SU-DHL-6 (cell line): ENCODE data around the gene MED27.

Experiments used
- H2AFZ ChIP-seq: fragments of 200-600 bp; sonication (generic); 2 replicates; pipeline ENCODE4 v1.6.1; 2014; ENCODE audit warnings: low read depth, mild to moderate bottlenecking, moderate library complexity, mixed read lengths, antibody characterized with exemption, low read length; ENCODE audit not compliant: severe bottlenecking
- H3F3A ChIP-seq: fragments of 200-600 bp; shearing (Covaris generic); 2 replicates; pipeline ENCODE4 v1.6.0; 2016; ENCODE audit warnings: antibody characterized with exemption, mild to moderate bottlenecking; ENCODE audit not compliant: insufficient read depth
- H3K27ac ChIP-seq: fragments of 200-600 bp; sonication (generic); 2 replicates; pipeline ENCODE4 v1.5.1; 2016; ENCODE audit warnings: low read depth, mild to moderate bottlenecking, low read length, moderate library complexity, mixed read lengths
- H3K27me3 ChIP-seq: fragments of 200-600 bp; sonication (generic), shearing (Covaris generic); 2 replicates; pipeline ENCODE4 v1.6.0; 2014; ENCODE audit warnings: mild to moderate bottlenecking, low read length
- H3K36me3 ChIP-seq: fragments of 200-600 bp; sonication (generic); 2 replicates; pipeline ENCODE4 v1.6.1; 2014; ENCODE audit warnings: mild to moderate bottlenecking, low read length, mixed read lengths
- H3K4me2 ChIP-seq: fragments of 300-600, 200-600 bp; shearing (Covaris generic), sonication (generic); 2 replicates; pipeline ENCODE4 v1.6.0; 2014; ENCODE audit warnings: low read length, low read depth, mild to moderate bottlenecking; ENCODE audit not compliant: poor library complexity, severe bottlenecking
- H3K4me3 ChIP-seq: fragments of 200-600 bp; sonication (generic); 2 replicates; pipeline ENCODE4 v1.5.1; 2014; ENCODE audit warnings: antibody characterized with exemption, low read length, mild to moderate bottlenecking, mixed read lengths; ENCODE audit not compliant: insufficient read depth, poor library complexity, severe bottlenecking
- H3K79me2 ChIP-seq: fragments of 200-600 bp; sonication (generic); 2 replicates; pipeline ENCODE4 v1.6.1; 2014; ENCODE audit warnings: mild to moderate bottlenecking, low read length, moderate library complexity; ENCODE audit not compliant: insufficient read depth
- H3K9ac ChIP-seq: fragments of 200-600 bp; sonication (generic); 2 replicates; pipeline ENCODE4 v1.7.0; 2014; ENCODE audit warnings: mild to moderate bottlenecking, low read length
- H3K9me2 ChIP-seq: fragments of 200-600 bp; sonication (generic); replicated peaks from 2 replicates; pipeline ENCODE4 v1.6.1; 2014; ENCODE audit warnings: low read length; ENCODE audit not compliant: insufficient read depth
- H3K9me3 ChIP-seq: fragments of 200-600 bp; sonication (generic); 2 replicates; pipeline ENCODE4 v1.6.1; 2014; ENCODE audit warnings: low read length, mixed read lengths; ENCODE audit not compliant: insufficient read depth
- H4K20me1 ChIP-seq: fragments of 200-600 bp; sonication (generic); 2 replicates; pipeline ENCODE4 v1.6.1; 2014; ENCODE audit warnings: low read depth, mild to moderate bottlenecking, antibody characterized with exemption, low read length, moderate library complexity, mixed read lengths
- EZH2phosphoT487 ChIP-seq: fragments of 200-600 bp; sonication (generic), shearing (Covaris generic); conservative IDR thresholded peaks from 2 replicates; pipeline ENCODE4 v1.6.1; 2018; ENCODE audit warnings: mild to moderate bottlenecking, antibody characterized with exemption, low read length, moderate library complexity, mixed read lengths
- TF ChIP-seq, protein P1 (sequence below): fragments of 200-600 bp; sonication (generic); IDR thresholded peaks from one replicate; pipeline ENCODE4 v1.5.1; 2017; ENCODE audit warnings: antibody characterized with exemption, mild to moderate bottlenecking, low read length, moderate library complexity; ENCODE audit not compliant: insufficient read depth, poor library complexity, severe bottlenecking

MED27 gene

DNA sequence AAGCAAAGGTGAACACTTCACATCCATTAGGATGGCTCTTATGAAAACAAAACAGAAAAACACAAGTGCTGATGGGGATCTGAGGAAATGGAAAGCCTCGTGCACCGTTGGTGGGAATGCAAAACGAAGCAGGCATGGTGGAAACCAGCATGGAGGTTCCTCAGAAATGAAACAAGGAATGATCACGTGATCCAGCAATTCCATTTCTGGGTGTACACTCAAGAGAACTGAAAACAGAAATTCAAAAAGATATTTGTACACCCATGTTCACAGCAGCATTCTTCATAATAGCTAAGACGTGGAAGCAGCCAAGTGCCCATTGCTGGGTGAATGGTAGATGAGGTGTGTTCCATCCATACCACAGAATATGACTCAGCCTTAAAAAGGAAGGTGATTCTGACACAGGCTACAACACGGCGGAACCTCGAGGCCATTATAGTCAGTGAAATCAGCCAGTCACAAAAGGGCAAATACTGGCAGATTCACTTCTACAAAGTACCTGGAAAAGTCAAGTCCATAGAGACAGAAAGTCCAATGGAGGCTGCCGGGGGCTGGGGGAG is 252.6 kb downstream of the MED27 start:
- Histone ChIP-seq H2AFZ (no peak overlapping the region), H3K27ac (no peak overlapping the region), H3K4me3 (no peak overlapping the region), H3K9me3 (no peaks in the 10 kb centered on the region), H3K9ac (no peak overlapping the region), H3K9me2 (no peaks in the 10 kb centered on the region), H3K27me3 (no peaks in the 10 kb centered on the region; the same call in 1 of the 2 replicates), H3K4me2 (no peak overlapping the region), H3F3A (no peaks in the 10 kb centered on the region), H3K36me3 (no peaks in the 10 kb centered on the region), H3K79me2 (no peaks in the 10 kb centered on the region), H4K20me1 (no peaks in the 10 kb centered on the region)
- TF ChIP-seq, protein P1, sequence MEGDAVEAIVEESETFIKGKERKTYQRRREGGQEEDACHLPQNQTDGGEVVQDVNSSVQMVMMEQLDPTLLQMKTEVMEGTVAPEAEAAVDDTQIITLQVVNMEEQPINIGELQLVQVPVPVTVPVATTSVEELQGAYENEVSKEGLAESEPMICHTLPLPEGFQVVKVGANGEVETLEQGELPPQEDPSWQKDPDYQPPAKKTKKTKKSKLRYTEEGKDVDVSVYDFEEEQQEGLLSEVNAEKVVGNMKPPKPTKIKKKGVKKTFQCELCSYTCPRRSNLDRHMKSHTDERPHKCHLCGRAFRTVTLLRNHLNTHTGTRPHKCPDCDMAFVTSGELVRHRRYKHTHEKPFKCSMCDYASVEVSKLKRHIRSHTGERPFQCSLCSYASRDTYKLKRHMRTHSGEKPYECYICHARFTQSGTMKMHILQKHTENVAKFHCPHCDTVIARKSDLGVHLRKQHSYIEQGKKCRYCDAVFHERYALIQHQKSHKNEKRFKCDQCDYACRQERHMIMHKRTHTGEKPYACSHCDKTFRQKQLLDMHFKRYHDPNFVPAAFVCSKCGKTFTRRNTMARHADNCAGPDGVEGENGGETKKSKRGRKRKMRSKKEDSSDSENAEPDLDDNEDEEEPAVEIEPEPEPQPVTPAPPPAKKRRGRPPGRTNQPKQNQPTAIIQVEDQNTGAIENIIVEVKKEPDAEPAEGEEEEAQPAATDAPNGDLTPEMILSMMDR, result no peak
- TF ChIP-seq EZH2phosphoT487, result no peak

DNA sequence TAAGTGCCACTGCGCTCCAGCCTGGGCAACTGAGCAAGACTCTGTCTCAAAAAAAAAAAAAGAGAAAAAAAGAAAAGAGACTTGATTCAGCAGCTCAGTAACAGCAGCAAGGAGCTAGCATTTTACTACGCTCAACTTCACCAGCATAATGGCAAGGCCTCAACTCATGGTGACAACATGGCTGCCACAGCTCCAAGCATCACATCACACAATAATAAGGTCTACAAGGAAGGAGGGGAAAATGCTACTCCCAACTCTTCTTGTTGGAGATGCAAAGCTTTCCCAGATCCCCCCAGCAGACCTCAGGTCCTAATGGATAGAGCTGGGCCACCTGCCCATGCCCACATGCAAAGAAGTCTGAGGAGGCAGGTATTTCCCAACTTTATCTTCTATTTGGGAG is 253.6 kb downstream of the MED27 start:
- no peaks in the 10 kb centered on the region for H3K9me2 ChIP-seq
- no peak overlapping the region for H3K4me3 ChIP-seq
- H3K79me2 ChIP-seq, result no peaks in the 10 kb centered on the region
- no peak overlapping the region for H3K27ac ChIP-seq
- no peaks in the 10 kb centered on the region for H4K20me1 ChIP-seq
- TF ChIP-seq EZH2phosphoT487, result no peak
- TF ChIP-seq, protein P1, result no peak
- H3K9ac ChIP-seq, result no peak overlapping the region
- no peak overlapping the region for H2AFZ ChIP-seq
- H3F3A ChIP-seq, result no peaks in the 10 kb centered on the region
- no peak overlapping the region for H3K4me2 ChIP-seq
- H3K9me3 ChIP-seq, result no peaks in the 10 kb centered on the region
- H3K27me3 ChIP-seq, result no peaks in the 10 kb centered on the region
- H3K36me3 ChIP-seq, result no peaks in the 10 kb centered on the region

DNA sequence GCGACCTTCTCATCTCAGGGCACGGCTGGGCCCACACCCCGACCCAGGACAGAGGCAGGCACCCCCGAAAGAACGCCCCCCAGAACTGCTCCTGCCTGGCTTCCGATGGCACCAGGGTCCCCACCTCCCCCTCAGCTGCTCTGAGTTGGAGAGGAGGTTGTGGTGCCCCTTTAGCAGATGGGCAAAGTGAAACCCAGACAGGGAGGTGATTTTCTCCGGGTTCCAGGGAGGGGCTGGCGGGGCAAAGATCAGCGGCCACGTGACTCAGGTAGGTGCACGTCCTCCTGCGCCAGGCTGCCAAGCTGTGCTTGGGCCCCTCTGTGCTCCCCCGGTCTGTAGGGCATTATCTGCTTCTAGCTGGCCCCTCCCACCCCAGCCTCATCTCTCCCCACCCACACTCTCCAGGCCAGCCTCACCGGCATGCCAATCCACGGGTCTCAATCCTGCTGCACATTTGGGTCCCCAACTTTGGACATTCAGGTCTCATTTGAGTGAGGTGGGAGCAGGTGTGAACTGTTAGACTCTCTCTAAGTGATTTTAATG is 254.6 kb downstream of the MED27 start:
- no peaks in the 10 kb centered on the region for H3K27me3 ChIP-seq
- no peak overlapping the region for H3K4me2 ChIP-seq
- H3K36me3 ChIP-seq, result no peaks in the 10 kb centered on the region
- TF ChIP-seq, protein P1, result no peak
- TF ChIP-seq EZH2phosphoT487, result no peak
- H3K4me3 ChIP-seq, result no peak overlapping the region
- no peaks in the 10 kb centered on the region for H3F3A ChIP-seq
- no peaks in the 10 kb centered on the region for H3K9me3 ChIP-seq
- no peaks in the 10 kb centered on the region for H4K20me1 ChIP-seq
- H3K9ac ChIP-seq, result no peak overlapping the region
- no peaks in the 10 kb centered on the region for H3K9me2 ChIP-seq
- H3K79me2 ChIP-seq, result no peaks in the 10 kb centered on the region
- H3K27ac ChIP-seq, result no peak overlapping the region
- H2AFZ ChIP-seq, result no peak overlapping the region
